Loucy (cell line): ENCODE results near the gene ENO4.

Experiments
- H2AFZ ChIP-seq: fragments of 200-600 bp; sonication (generic); 2 replicates; pipeline ENCODE4 v1.6.0; 2016; ENCODE audit warnings: antibody characterized with exemption, mild to moderate bottlenecking, low read length, moderate library complexity
- H3F3A ChIP-seq: fragments of 200-600 bp; 2 replicates; pipeline ENCODE4 v1.6.0; 2016; ENCODE audit warnings: antibody characterized with exemption, low read depth, mild to moderate bottlenecking
- H3K27me3 ChIP-seq: fragments of 200-600 bp; sonication (generic); 2 replicates; pipeline ENCODE4 v1.6.1; 2014; ENCODE audit warnings: low read length, mild to moderate bottlenecking; ENCODE audit not compliant: insufficient read depth, poor library complexity, severe bottlenecking
- H3K36me3 ChIP-seq: fragments of 200-600 bp; sonication (generic); 2 replicates; pipeline ENCODE4 v1.6.1; 2016; ENCODE audit warnings: low read length; ENCODE audit not compliant: insufficient read depth
- H3K4me1 ChIP-seq: fragments of 200-600 bp; sonication (generic); 2 replicates; pipeline ENCODE4 v1.5.1; 2014; ENCODE audit warnings: low read length, mild to moderate bottlenecking; ENCODE audit not compliant: insufficient read depth, poor library complexity, severe bottlenecking
- H3K4me2 ChIP-seq: fragments of 200-600 bp; sonication (generic); 2 replicates; pipeline ENCODE4 v1.6.0; 2014; ENCODE audit warnings: antibody characterized with exemption, low read length, low read depth, mild to moderate bottlenecking; ENCODE audit not compliant: poor library complexity, severe bottlenecking
- H3K4me3 ChIP-seq: fragments of 200-600 bp; sonication (generic); 2 replicates; pipeline ENCODE4 v1.5.1; 2014; ENCODE audit warnings: low read length, mild to moderate bottlenecking, mixed read lengths; ENCODE audit not compliant: poor library complexity, severe bottlenecking
- H3K79me2 ChIP-seq: fragments of 200-600 bp; sonication (generic); 2 replicates; pipeline ENCODE4 v1.6.1; 2014; ENCODE audit warnings: low read length; ENCODE audit not compliant: insufficient read depth
- H3K9ac ChIP-seq: fragments of 200-600 bp; sonication (generic); 2 replicates; pipeline ENCODE4 v1.6.0; 2014; ENCODE audit warnings: mild to moderate bottlenecking, low read depth, low read length, moderate library complexity; ENCODE audit not compliant: poor library complexity, severe bottlenecking
- H3K9me2 ChIP-seq: fragments of 200-600 bp; sonication (generic); replicated peaks from 2 replicates; pipeline ENCODE4 v1.6.1; 2016; ENCODE audit warnings: low read depth, low read length, mixed read lengths
- H3K9me3 ChIP-seq: fragments of 200-600 bp; sonication (generic); 2 replicates; pipeline ENCODE4 v1.6.1; 2014; ENCODE audit warnings: mild to moderate bottlenecking, antibody characterized with exemption, low read length, low read depth; ENCODE audit not compliant: insufficient read depth
- H4K20me1 ChIP-seq: fragments of 200-600 bp; sonication (generic); 2 replicates; pipeline ENCODE4 v1.6.0; 2014; ENCODE audit warnings: antibody characterized with exemption, low read length, mild to moderate bottlenecking; ENCODE audit not compliant: insufficient read depth, poor library complexity, severe bottlenecking
- CTCF ChIP-seq: fragments of 200-600 bp; sonication (generic); conservative IDR thresholded peaks from 2 replicates; pipeline ENCODE4 v1.5.1; 2014; ENCODE audit warnings: mild to moderate bottlenecking, antibody characterized with exemption, low read length
- EZH2phosphoT487 ChIP-seq: fragments of 200-600 bp; IDR thresholded peaks from 2 replicates; pipeline ENCODE4 v1.6.1; 2018; ENCODE audit warnings: antibody characterized with exemption, mild to moderate bottlenecking, moderate library complexity, borderline replicate concordance

ENO4 gene

DNA sequence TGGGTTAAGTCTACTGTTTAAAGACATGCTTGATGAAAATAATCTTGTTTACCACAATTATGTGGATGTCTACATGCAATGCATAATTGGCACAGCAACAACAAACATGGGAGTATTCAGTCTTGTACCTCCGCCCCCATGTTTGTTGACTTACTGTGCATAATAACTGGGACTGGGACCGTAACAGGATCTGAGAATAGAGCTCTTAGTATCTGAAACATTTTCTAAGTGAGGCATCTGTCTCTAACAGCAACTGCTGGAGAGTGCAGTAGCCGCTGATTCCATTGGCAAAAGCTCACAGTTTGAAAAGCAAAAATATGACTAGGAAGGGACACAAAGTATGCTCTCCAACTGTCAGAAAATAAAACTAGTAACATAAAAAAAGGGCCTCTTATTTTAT, 61.6 kb downstream of the ENO4 start:
- Histone ChIP-seq H3K36me3 (no peaks in the 10 kb centered on the region), H4K20me1 (no peaks in the 10 kb centered on the region), H3K27me3 (no peaks in the 10 kb centered on the region), H3K9me3 (no peaks in the 10 kb centered on the region), H2AFZ (no peak overlapping the region), H3F3A (no peaks in the 10 kb centered on the region), H3K9me2 (no peaks in the 10 kb centered on the region), H3K4me1 (no peaks in the 10 kb centered on the region), H3K4me3 (no peak overlapping the region), H3K4me2 (no peak overlapping the region), H3K79me2 (no peaks in the 10 kb centered on the region), H3K9ac (no peak overlapping the region)
- no peak for TF ChIP-seq CTCF
- no peak for TF ChIP-seq EZH2phosphoT487

DNA sequence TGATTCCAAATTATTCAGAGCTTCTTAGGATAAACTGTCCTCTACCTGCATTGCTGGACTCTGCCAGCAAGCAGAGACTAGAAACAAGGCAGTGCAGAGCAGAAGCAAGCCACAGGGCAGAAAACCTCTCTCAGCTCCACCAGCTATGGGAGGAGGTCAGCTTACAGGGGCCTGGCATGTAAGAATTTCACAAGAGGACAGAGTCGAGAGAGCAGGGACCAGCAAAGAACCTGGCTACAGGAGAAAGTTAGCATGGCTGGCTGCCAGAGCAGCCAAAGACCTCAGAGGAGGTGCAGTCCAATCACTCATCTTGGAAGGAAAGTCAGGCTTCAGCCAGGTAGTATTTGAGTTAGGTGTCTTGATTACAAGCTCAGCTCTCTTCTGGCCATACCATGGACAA, 62.9 kb downstream of the ENO4 start:
- no peaks in the 10 kb centered on the region for H3K27me3 ChIP-seq
- H3K4me2 ChIP-seq: no peak overlapping the region
- H3K4me1 ChIP-seq: no peaks in the 10 kb centered on the region
- no peak overlapping the region for H3K4me3 ChIP-seq
- no peaks in the 10 kb centered on the region for H3K36me3 ChIP-seq
- no peaks in the 10 kb centered on the region for H4K20me1 ChIP-seq
- H3F3A ChIP-seq: no peaks in the 10 kb centered on the region
- H2AFZ ChIP-seq: no peak overlapping the region
- no peak for TF ChIP-seq EZH2phosphoT487
- TF ChIP-seq CTCF: no peak
- H3K9ac ChIP-seq: no peak overlapping the region
- H3K79me2 ChIP-seq: no peaks in the 10 kb centered on the region
- H3K9me2 ChIP-seq: no peaks in the 10 kb centered on the region
- H3K9me3 ChIP-seq: no peaks in the 10 kb centered on the region

- Histone ChIP-seq H3F3A (no peaks in the 10 kb centered on the region), H4K20me1 (no peaks in the 10 kb centered on the region), H3K9me2 (no peaks in the 10 kb centered on the region), H3K36me3 (no peaks in the 10 kb centered on the region), H3K9ac (no peak overlapping the region), H3K9me3 (no peaks in the 10 kb centered on the region), H3K4me2 (no peak overlapping the region), H2AFZ (no peak overlapping the region), H3K4me3 (no peak overlapping the region), H3K4me1 (no peaks in the 10 kb centered on the region), H3K27me3 (no peaks in the 10 kb centered on the region), H3K79me2 (no peaks in the 10 kb centered on the region)
- TF ChIP-seq CTCF: no peak
- TF ChIP-seq EZH2phosphoT487: no peak
Observed at GRCh38 chr10:116913695-116914094, 64.4 kb downstream of the ENO4 start.
